GM18511 (cell line): ENCODE data around the gene PAFAH1B2.

ENCODE experiments used
- ATAC-seq: cut with Tn5 transposase; IDR thresholded peaks from one replicate; pipeline ENCODE4 v1.9.1; 2021; ENCODE audit warnings: mild to moderate bottlenecking, moderate library complexity; ENCODE audit not compliant: unreplicated experiment

Gene PAFAH1B2

GRCh38 chr11:117219455-117219854 is 75.4 kb downstream of the PAFAH1B2 start:
- no peak for ATAC-seq

- no peak for ATAC-seq
Observed at GRCh38 chr11:117219995-117220394, 75.9 kb downstream of the PAFAH1B2 start.

GRCh38 chr11:117220568-117220967 is 76.5 kb downstream of the PAFAH1B2 start:
- no peak for ATAC-seq

- no peak for ATAC-seq
Observed at GRCh38 chr11:117220999-117221774, 77.1 kb downstream of the PAFAH1B2 start.

GRCh38 chr11:117221775-117222517 is 77.9 kb downstream of the PAFAH1B2 start:
- no peak for ATAC-seq

GRCh38 chr11:117222991-117223740 is 79.1 kb downstream of the PAFAH1B2 start:
- ATAC-seq = no peak

- no peak for ATAC-seq
Observed at GRCh38 chr11:117223741-117224689, 79.9 kb downstream of the PAFAH1B2 start.

- ATAC-seq = no peak
Observed at GRCh38 chr11:117225553-117226170, 81.6 kb downstream of the PAFAH1B2 start.
